SK-N-SH (cell line): ENCODE results near the gene ZIM2.

Source experiments
- CHD2 ChIP-seq: fragments of 150-350 bp; IDR thresholded peaks from 2 replicates; pipeline ENCODE4 v1.6.1; 2018; ENCODE audit warnings: low read length; ENCODE audit not compliant: partially characterized antibody
- CTCF ChIP-seq: fragments of 200-600 bp; sonication (generic); IDR thresholded peaks from 2 replicates; pipeline ENCODE4 v1.6.1; 2017; ENCODE audit warnings: antibody characterized with exemption, mild to moderate bottlenecking, moderate library complexity
- EP300 ChIP-seq, 2 experiments: IDR thresholded peaks; 2 replicates each; pipeline versions ENCODE4 v1.4.0 to v1.6.1; 2012; ENCODE audit warnings: borderline replicate concordance in 1 of 2, low read depth in 1 of 2, low read length in 1 of 2
- EZH2phosphoT487 ChIP-seq: fragments of 200-600 bp; sonication (generic); IDR thresholded peaks from 2 replicates; pipeline ENCODE4 v1.6.1; 2017; ENCODE audit warnings: low read depth, mixed run types, mild to moderate bottlenecking, antibody characterized with exemption, moderate library complexity, borderline replicate concordance
- FOXM1 ChIP-seq: IDR thresholded peaks from 2 replicates; pipeline ENCODE4 v1.4.0; 2012; ENCODE audit warnings: low read depth, mild to moderate bottlenecking
- MAX ChIP-seq: IDR thresholded peaks from 2 replicates; pipeline ENCODE4 v1.4.0; 2012; ENCODE audit warnings: low read depth
- MXI1 ChIP-seq: IDR thresholded peaks from 2 replicates; pipeline ENCODE4 v1.6.1; 2012; ENCODE audit warnings: mild to moderate bottlenecking, low read depth, low read length, improper control_type of control experiment
- NFIC ChIP-seq: IDR thresholded peaks from 2 replicates; pipeline ENCODE4 v1.4.0; 2012; ENCODE audit warnings: borderline replicate concordance
- NRF1 ChIP-seq: IDR thresholded peaks from 2 replicates; pipeline ENCODE4 v1.6.1; 2012; ENCODE audit warnings: low read depth, mild to moderate bottlenecking, low read length
- POLR2AphosphoS5 ChIP-seq: IDR thresholded peaks from 2 replicates; pipeline ENCODE4 v1.6.1; 2012; ENCODE audit warnings: low read depth, low read length
- REST ChIP-seq: IDR thresholded peaks from 2 replicates; pipeline ENCODE4 v1.6.1; 2012; ENCODE audit warnings: mild to moderate bottlenecking, low read depth, low read length, moderate library complexity
- TAF1 ChIP-seq: IDR thresholded peaks from 2 replicates; pipeline ENCODE4 v1.6.1; 2012; ENCODE audit warnings: low read depth, mild to moderate bottlenecking, low read length, moderate library complexity, borderline replicate concordance
- USF1 ChIP-seq: IDR thresholded peaks from 2 replicates; pipeline ENCODE4 v1.4.0; 2012; ENCODE audit warnings: low read depth, borderline replicate concordance
- TF ChIP-seq, protein P1 (sequence below): fragments of 150-350 bp; IDR thresholded peaks from 2 replicates; pipeline ENCODE4 v1.6.1; 2017; ENCODE audit warnings: antibody characterized with exemption, low read length, low read depth, borderline replicate concordance

DNA sequence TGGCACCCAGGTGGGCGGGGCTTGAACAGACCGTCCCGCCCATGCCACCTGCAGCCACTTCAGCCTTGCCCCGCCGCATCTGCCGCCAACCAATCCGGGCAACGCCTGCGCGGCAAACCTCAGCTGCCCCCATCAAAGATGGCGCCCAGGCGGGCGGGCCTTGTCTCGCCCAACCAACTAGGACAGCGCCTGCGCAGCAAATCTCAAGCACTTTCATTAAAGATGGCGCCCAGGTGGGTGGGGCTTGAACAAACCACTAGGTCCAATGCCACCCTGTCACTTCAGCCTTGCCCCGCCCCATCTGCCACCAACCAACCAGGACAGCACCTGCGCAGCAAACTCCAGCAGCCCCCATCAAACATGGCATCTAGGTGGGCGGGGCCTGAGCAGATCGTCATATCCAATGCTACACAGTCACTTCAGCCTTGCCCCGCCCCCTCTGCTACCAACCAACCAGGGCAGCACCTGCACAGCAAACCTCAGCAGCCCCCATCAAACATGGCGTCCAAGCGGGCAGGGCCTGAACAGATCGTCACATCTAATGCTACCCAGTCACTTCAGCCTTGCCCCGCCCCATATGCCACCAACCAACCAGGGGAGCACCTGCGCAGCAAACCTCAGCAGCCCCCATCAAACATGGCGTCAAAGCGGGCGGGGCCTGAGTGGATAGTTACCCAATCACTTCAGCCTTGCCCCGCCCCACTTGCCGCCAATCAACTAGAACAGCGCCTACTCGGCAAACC is 1.4 kb downstream of the ZIM2 start:
- TF ChIP-seq CHD2 (no peak), EZH2phosphoT487 (no peak), CTCF (no peak), MXI1 (no peak), POLR2AphosphoS5 (no peak), FOXM1 (no peak), MAX (no peak), REST (no peak), TAF1 (no peak), EP300 (IDR thresholded peaks at IDR 0.05; ENCODE audit: borderline replicate concordance in 1 of 2, low read depth in 1 of 2, low read length in 1 of 2) (no peak), USF1 (no peak), NFIC (no peak), NRF1 (peak; percentile 62)
- TF ChIP-seq, protein P1, sequence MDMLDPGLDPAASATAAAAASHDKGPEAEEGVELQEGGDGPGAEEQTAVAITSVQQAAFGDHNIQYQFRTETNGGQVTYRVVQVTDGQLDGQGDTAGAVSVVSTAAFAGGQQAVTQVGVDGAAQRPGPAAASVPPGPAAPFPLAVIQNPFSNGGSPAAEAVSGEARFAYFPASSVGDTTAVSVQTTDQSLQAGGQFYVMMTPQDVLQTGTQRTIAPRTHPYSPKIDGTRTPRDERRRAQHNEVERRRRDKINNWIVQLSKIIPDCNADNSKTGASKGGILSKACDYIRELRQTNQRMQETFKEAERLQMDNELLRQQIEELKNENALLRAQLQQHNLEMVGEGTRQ: no peak
